SKM-1 treated with dmso at 0.1 percent for 144 hours (cell line): ENCODE results near the gene BOLA3.
"Not testable (repeated sequence)": the region's sequence is repeated elsewhere in the genome, so short reads cannot be mapped to it uniquely, and the experiment has no call there.

Experiments
- DNase-seq: peaks from one replicate; lab custom pipeline; 2025; ENCODE audit not compliant: unreplicated experiment; lab: John Stamatoyannopoulos, UW

BOLA3 gene

GRCh38 chr2:74147727-74148456 lies at the start of gene BOLA3:
BOLA3 (minus strand) TSS chr2:74147912; CDS start chr2:74147874, 38 bp downstream.
- peak; percentile 76 for DNase-seq

GRCh38 chr2:74197049-74197448 lies 49.3 kb upstream of the BOLA3 start:
- DNase-seq, result no peak

GRCh38 chr2:74194799-74195198 lies 47.1 kb upstream of the BOLA3 start:
- no peak for DNase-seq

GRCh38 chr2:74191596-74192380 lies 44.1 kb upstream of the BOLA3 start:
- DNase-seq, result no peak

- no peak for DNase-seq
These were observed 41.0 kb upstream of the BOLA3 start for GRCh38 chr2:74188696-74189095.

- DNase-seq, result no peak
These were observed 40.4 kb upstream of the BOLA3 start for GRCh38 chr2:74188018-74188601.

- DNase-seq, result not testable (repeated sequence)
These were observed 39.0 kb upstream of the BOLA3 start for GRCh38 chr2:74186706-74187105.

- DNase-seq, result peak; percentile 96
These were observed 38.3 kb upstream of the BOLA3 start for GRCh38 chr2:74186038-74186437.

- no peak for DNase-seq
These were observed 36.2 kb upstream of the BOLA3 start for GRCh38 chr2:74183878-74184277.

GRCh38 chr2:74181739-74182138 lies 34.0 kb upstream of the BOLA3 start:
- peak; percentile 96 for DNase-seq

GRCh38 chr2:74179063-74179865 lies 31.6 kb upstream of the BOLA3 start:
- DNase-seq, result no peak

- peak; percentile 96 for DNase-seq
These were observed 30.7 kb upstream of the BOLA3 start, which contains the start of gene MOB1A for GRCh38 chr2:74178211-74179062. MOB1A (minus strand) TSS chr2:74178879; CDS start chr2:74178674, 205 bp downstream.

GRCh38 chr2:74177696-74178095 lies 30.0 kb upstream of the BOLA3 start:
- DNase-seq, result no peak

- DNase-seq, result no peak
These were observed 27.2 kb upstream of the BOLA3 start for GRCh38 chr2:74174909-74175308.

- DNase-seq, result no peak
These were observed 21.0 kb upstream of the BOLA3 start for GRCh38 chr2:74168739-74169138.

- DNase-seq, result no peak
These were observed 17.0 kb upstream of the BOLA3 start for GRCh38 chr2:74164761-74165160.

- no peak for DNase-seq
These were observed 15.2 kb upstream of the BOLA3 start for GRCh38 chr2:74162951-74163350.

- no peak for DNase-seq
These were observed 8.1 kb upstream of the BOLA3 start for GRCh38 chr2:74155830-74156229.

GRCh38 chr2:74152954-74153353 lies 5.2 kb upstream of the BOLA3 start:
- no peak for DNase-seq
